Measurements from ENCODE around the gene EEF1AKMT3.

DNA sequence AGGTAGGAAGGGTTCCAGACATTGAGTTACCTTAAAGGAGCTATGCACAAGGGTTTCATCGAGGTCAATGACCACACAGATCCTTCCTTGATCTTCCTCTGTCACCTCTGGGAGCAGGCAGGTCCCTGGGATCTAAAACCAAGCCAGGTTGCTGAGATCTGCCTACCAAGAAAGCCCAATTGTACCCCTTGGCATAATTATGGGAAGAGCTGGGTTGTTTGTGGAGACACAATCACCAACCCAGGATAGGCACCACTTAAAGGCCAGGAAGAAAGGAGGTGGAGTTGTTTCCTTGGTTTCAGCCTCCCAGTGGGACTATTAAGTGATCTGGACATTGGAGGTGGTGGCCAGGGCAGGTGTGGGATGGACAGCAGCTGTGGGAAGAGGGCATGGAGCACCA is 54.6 kb downstream of the EEF1AKMT3 start:
- TF ChIP-seq CTCF (conservative IDR thresholded peaks at IDR 0.05; ENCODE audit: low read depth, low read length) (no peak), RAD21 (IDR thresholded peaks at IDR 0.05; ENCODE audit: low read length) (no peak), CEBPB (IDR thresholded peaks at IDR 0.05; ENCODE audit: low read depth, low read length) (no peak), POLR2A (IDR thresholded peaks at IDR 0.05; ENCODE audit: low read depth, low read length) (no peak), RFX5 (IDR thresholded peaks at IDR 0.05; ENCODE audit: low read depth, low read length) (no peak), BHLHE40 (IDR thresholded peaks at IDR 0.05; ENCODE audit: low read depth, low read length) (no peak), RCOR1 (IDR thresholded peaks at IDR 0.05; ENCODE audit: insufficient replicate concordance, low read length) (no peak), MAZ (IDR thresholded peaks at IDR 0.05; ENCODE audit: borderline replicate concordance, low read depth, low read length) (no peak)
